Stimulated activated CD8-positive, alpha-beta memory T cell treated with anti-CD3 and anti-CD28 coated beads, Interleukin-15, amount 100 ng/mL, for 48 hours (primary cell): Measurements from ENCODE around the gene ACBD7.

Source experiments
- DNase-seq, 2 donors: peaks; one replicate each; pipeline ENCODE4 v3.0.0-alpha.2; 2020; ENCODE audit warnings: low read depth in 2 of 2

ACBD7 gene

GRCh38 chr10:15088428-15089261 is at the start of gene ACBD7:
TSS of gene ACBD7 (minus strand) at chr10:15088776. CDS start at chr10:15088728, 48 bp downstream.
- peak; percentile 73 to 77 for DNase-seq

- DNase-seq = no peak
Measured at GRCh38 chr10:15137636-15138035, 49.1 kb upstream of the ACBD7 start.

GRCh38 chr10:15137036-15137359 is 48.4 kb upstream of the ACBD7 start:
- DNase-seq = no peak

- no peak for DNase-seq
Measured at GRCh38 chr10:15136129-15137035, 47.8 kb upstream of the ACBD7 start.

- no peak for DNase-seq
Measured at GRCh38 chr10:15131330-15131729, 42.8 kb upstream of the ACBD7 start.

GRCh38 chr10:15124908-15125307 is 36.3 kb upstream of the ACBD7 start:
- DNase-seq = no peak

GRCh38 chr10:15124190-15124589 is 35.6 kb upstream of the ACBD7 start:
- no peak for DNase-seq

GRCh38 chr10:15123749-15124184 is 35.2 kb upstream of the ACBD7 start:
- no peak for DNase-seq

GRCh38 chr10:15122477-15123030 is 34.0 kb upstream of the ACBD7 start:
- DNase-seq = no peak

- DNase-seq = no peak
Measured at GRCh38 chr10:15121707-15122106, 33.1 kb upstream of the ACBD7 start.

- no peak for DNase-seq
Measured at GRCh38 chr10:15120523-15120922, 31.9 kb upstream of the ACBD7 start.

- no peak for DNase-seq
Measured at GRCh38 chr10:15118615-15119014, 30.0 kb upstream of the ACBD7 start.

GRCh38 chr10:15116225-15116624 is 27.6 kb upstream of the ACBD7 start:
- DNase-seq = no peak

- no peak for DNase-seq
Measured at GRCh38 chr10:15113766-15114165, 25.2 kb upstream of the ACBD7 start.

GRCh38 chr10:15112657-15113056 is 24.1 kb upstream of the ACBD7 start:
- DNase-seq = no peak

- DNase-seq = peak; percentile 37 to 40
Measured at GRCh38 chr10:15106352-15107013, 17.9 kb upstream of the ACBD7 start.

GRCh38 chr10:15103513-15103912 is 14.9 kb upstream of the ACBD7 start:
- DNase-seq = no peak

GRCh38 chr10:15099886-15100285 is 11.3 kb upstream of the ACBD7 start:
- DNase-seq = no peak

GRCh38 chr10:15097011-15097812 is 8.6 kb upstream of the ACBD7 start, which contains the start of gene RPP38:
TSS of gene RPP38 (plus strand) at chr10:15097355. CDS start at chr10:15103315, 5,960 bp downstream.
- DNase-seq = peak; percentile 91 to 96

- DNase-seq = no peak
Measured at GRCh38 chr10:15096661-15097010, 8.1 kb upstream of the ACBD7 start.

GRCh38 chr10:15092855-15093408 is 4.4 kb upstream of the ACBD7 start:
- DNase-seq = no peak
